DOHH2 (cell line): ENCODE measurements around the gene CEP57L1.

Experiments
- CTCF ChIP-seq: fragments of 200-600 bp; sonication (generic); IDR thresholded peaks from one replicate; pipeline ENCODE4 v1.5.1; 2014; ENCODE audit warnings: antibody characterized with exemption, mild to moderate bottlenecking, low read depth, low read length; ENCODE audit not compliant: poor library complexity, severe bottlenecking
- EZH2phosphoT487 ChIP-seq: fragments of 200-600 bp; sonication (generic); IDR thresholded peaks from 2 replicates; pipeline ENCODE4 v1.6.1; 2017; ENCODE audit warnings: borderline replicate concordance, mild to moderate bottlenecking, antibody characterized with exemption, low read length, moderate library complexity, mixed read lengths

- TF ChIP-seq CTCF (no peak), EZH2phosphoT487 (no peak)
Observed at GRCh38 chr6:109118337-109118736, 23.0 kb downstream of the CEP57L1 start.
